ENCODE data around the gene DNASE2B.

DNASE2B gene

GRCh38 chr1:84363019-84363418 is 35.3 kb upstream of the DNASE2B start:
- no peaks in the 10 kb centered on the region for H3K36me3 ChIP-seq (ENCODE audit: control insufficient read depth, insufficient read depth, low read length)
- H3K9ac ChIP-seq (ENCODE audit: low read length), result no peak overlapping the region
- H3K4me1 ChIP-seq (ENCODE audit: control insufficient read depth, insufficient read depth, low read length), result peaks cover 10% of the 10 kb centered on the region
- H3K27me3 ChIP-seq (ENCODE audit: control insufficient read depth, insufficient read depth, low read length), result no peaks in the 10 kb centered on the region
- no peaks in the 10 kb centered on the region for H3K9me3 ChIP-seq (ENCODE audit: control insufficient read depth, low read length)
- H3K4me3 ChIP-seq (ENCODE audit: low read length), result no peak overlapping the region

DNA sequence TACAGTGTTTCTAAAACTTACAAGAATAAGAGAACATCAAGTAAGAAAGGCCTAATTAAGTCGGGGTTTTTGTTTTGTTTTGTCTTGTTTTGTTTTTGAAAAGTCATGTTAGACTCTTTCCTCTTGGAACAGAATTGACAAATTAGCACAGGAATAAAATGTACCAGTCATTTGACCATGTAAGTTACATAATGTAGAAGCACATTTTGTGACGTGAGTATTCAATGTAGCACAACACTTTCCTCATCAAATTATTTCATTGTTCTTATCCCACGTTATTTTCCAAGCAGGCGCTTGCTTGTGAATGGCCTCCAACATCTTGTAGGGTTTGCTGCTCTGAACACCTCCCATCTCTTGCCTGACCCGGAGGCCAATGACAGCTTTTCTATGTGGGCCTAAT is 34.7 kb upstream of the DNASE2B start:
- H3K9me3 ChIP-seq (ENCODE audit: control insufficient read depth, low read length), result no peaks in the 10 kb centered on the region
- H3K27me3 ChIP-seq (ENCODE audit: control insufficient read depth, insufficient read depth, low read length), result no peaks in the 10 kb centered on the region
- no peak overlapping the region for H3K4me3 ChIP-seq (ENCODE audit: low read length)
- no peak overlapping the region for H3K9ac ChIP-seq (ENCODE audit: low read length)
- H3K4me1 ChIP-seq (ENCODE audit: control insufficient read depth, insufficient read depth, low read length), result peaks cover 10% of the 10 kb centered on the region
- H3K36me3 ChIP-seq (ENCODE audit: control insufficient read depth, insufficient read depth, low read length), result no peaks in the 10 kb centered on the region

DNA sequence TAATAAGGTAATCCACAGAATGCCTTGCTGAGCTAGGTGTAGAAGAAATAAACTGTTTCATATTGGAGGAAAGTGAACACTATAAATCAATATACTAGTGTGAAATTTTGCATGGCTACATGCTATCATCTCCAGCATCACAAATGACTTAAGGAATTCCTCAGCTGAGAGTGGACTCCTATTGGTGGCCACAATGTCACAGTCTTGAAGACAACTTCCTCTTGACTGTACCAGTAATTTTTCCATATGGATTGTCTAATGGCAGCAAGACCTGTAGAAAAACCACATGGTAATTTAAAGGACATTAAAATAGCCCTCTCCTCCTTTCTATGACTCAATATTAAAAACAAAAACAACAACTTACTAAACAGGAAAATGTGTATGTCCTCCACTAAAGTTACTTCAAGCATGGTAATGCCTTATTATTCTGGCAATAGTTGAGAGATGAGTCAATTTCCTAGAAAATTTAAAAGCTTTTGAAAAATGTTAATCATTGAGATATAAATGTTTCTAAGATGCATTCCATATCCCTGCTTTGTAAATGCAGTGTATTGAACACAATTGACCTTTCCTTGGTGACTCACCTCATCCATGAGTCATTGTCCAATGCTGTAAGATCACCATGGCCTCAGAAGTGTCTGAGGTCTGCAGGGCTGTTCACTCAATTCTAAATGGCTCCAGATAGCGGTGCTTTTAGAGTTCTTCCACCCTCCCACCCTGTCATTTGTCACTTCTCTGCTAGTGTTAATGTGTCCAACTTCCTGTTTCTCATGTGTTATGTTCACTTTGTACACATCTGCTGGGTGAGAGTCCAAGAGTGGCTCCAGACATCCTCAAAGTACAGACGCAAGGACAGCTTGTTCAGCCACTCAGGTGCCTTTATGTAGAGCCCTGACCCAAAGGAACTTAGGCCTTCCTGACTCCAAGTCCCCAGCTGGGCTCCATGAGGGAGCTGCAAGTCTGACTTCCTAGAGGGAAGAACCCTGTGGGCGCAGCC is 32.8 kb upstream of the DNASE2B start:
- H3K9me3 ChIP-seq (ENCODE audit: control insufficient read depth, low read length), result no peaks in the 10 kb centered on the region
- no peaks in the 10 kb centered on the region for H3K27me3 ChIP-seq (ENCODE audit: control insufficient read depth, insufficient read depth, low read length)
- no peak overlapping the region for H3K9ac ChIP-seq (ENCODE audit: low read length)

GRCh38 chr1:84366786-84367185 is 31.5 kb upstream of the DNASE2B start:
- no peaks in the 10 kb centered on the region for H3K9me3 ChIP-seq (ENCODE audit: control insufficient read depth, low read length)
- no peaks in the 10 kb centered on the region for H3K36me3 ChIP-seq (ENCODE audit: control insufficient read depth, insufficient read depth, low read length)
- no peak overlapping the region for H3K4me3 ChIP-seq (ENCODE audit: low read length)

More for the DNA sequence above, 32.8 kb upstream of the DNASE2B start:
- Histone ChIP-seq H3K36me3 (ENCODE audit: control insufficient read depth, insufficient read depth, low read length) (no peaks in the 10 kb centered on the region), H3K4me1 (ENCODE audit: control insufficient read depth, insufficient read depth, low read length) (peaks cover 10% of the 10 kb centered on the region), H3K4me3 (ENCODE audit: low read length) (no peak overlapping the region)

DNA sequence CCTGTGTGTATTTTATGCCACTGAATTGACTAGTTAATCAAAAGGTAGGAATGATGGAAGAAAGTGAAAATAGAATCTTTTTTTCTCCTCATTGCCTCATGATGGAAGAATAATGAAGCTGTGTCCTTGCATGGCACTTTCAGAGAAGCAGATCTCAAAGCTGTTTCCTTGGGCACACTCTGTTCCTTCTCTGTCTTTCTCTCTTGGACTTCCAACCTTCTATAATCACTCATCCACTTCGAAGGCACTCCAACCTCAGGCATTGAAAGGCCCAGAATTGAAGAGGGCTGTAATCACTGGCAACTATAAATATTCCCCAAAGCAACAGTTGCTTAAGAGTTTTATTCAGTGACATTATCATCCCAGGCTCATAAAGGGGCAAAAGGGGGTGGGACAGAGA is 31.1 kb upstream of the DNASE2B start:
- H3K9me3 ChIP-seq (ENCODE audit: control insufficient read depth, low read length), result no peaks in the 10 kb centered on the region
- no peaks in the 10 kb centered on the region for H3K27me3 ChIP-seq (ENCODE audit: control insufficient read depth, insufficient read depth, low read length)
- no peaks in the 10 kb centered on the region for H3K36me3 ChIP-seq (ENCODE audit: control insufficient read depth, insufficient read depth, low read length)
- no peak overlapping the region for H3K9ac ChIP-seq (ENCODE audit: low read length)
- H3K4me3 ChIP-seq (ENCODE audit: low read length), result no peak overlapping the region
- H3K4me1 ChIP-seq (ENCODE audit: control insufficient read depth, insufficient read depth, low read length), result peaks cover 10% of the 10 kb centered on the region

More at GRCh38 chr1:84366786-84367185, 31.5 kb upstream of the DNASE2B start:
- no peak overlapping the region for H3K9ac ChIP-seq (ENCODE audit: low read length)
- H3K27me3 ChIP-seq (ENCODE audit: control insufficient read depth, insufficient read depth, low read length), result no peaks in the 10 kb centered on the region
- H3K4me1 ChIP-seq (ENCODE audit: control insufficient read depth, insufficient read depth, low read length), result peaks cover 10% of the 10 kb centered on the region

- H3K36me3 ChIP-seq (ENCODE audit: control insufficient read depth, insufficient read depth, low read length), result no peaks in the 10 kb centered on the region
Observed at GRCh38 chr1:84368441-84368840, 29.8 kb upstream of the DNASE2B start.

DNA sequence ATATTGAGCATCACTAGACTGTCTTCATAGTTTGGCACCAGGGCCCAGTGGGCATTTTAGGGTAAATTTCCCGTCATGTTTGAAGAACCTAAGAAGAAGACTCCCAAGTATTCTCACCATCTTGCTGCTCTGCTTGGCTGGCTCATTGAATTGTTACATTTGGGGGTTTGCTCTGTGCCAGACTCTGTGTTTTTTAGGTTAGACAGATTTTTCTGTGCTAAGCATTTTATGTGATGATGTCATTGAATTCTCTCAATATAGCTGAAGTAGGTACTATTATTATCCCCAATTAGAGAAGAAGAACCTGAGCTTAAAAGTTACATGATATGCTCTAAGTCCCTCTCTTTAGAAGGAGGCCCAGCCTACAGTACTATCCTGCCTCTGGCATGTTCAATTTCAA is 28.0 kb upstream of the DNASE2B start:
- Histone ChIP-seq H3K27me3 (ENCODE audit: control insufficient read depth, insufficient read depth, low read length) (no peaks in the 10 kb centered on the region), H3K4me1 (ENCODE audit: control insufficient read depth, insufficient read depth, low read length) (peaks cover 10% of the 10 kb centered on the region), H3K9ac (ENCODE audit: low read length) (no peak overlapping the region), H3K9me3 (ENCODE audit: control insufficient read depth, low read length) (no peaks in the 10 kb centered on the region), H3K4me3 (ENCODE audit: low read length) (no peak overlapping the region), H3K36me3 (ENCODE audit: control insufficient read depth, insufficient read depth, low read length) (no peaks in the 10 kb centered on the region)

More at GRCh38 chr1:84368441-84368840, 29.8 kb upstream of the DNASE2B start:
- Histone ChIP-seq H3K4me3 (ENCODE audit: low read length) (no peak overlapping the region), H3K9ac (ENCODE audit: low read length) (no peak overlapping the region), H3K4me1 (ENCODE audit: control insufficient read depth, insufficient read depth, low read length) (peaks cover 10% of the 10 kb centered on the region), H3K27me3 (ENCODE audit: control insufficient read depth, insufficient read depth, low read length) (no peaks in the 10 kb centered on the region), H3K9me3 (ENCODE audit: control insufficient read depth, low read length) (no peaks in the 10 kb centered on the region)

- H3K4me1 ChIP-seq (ENCODE audit: control insufficient read depth, insufficient read depth, low read length), result peaks cover 6% of the 10 kb centered on the region
- no peak overlapping the region for H3K4me3 ChIP-seq (ENCODE audit: low read length)
- no peak overlapping the region for H3K9ac ChIP-seq (ENCODE audit: low read length)
- no peaks in the 10 kb centered on the region for H3K36me3 ChIP-seq (ENCODE audit: control insufficient read depth, insufficient read depth, low read length)
- no peaks in the 10 kb centered on the region for H3K9me3 ChIP-seq (ENCODE audit: control insufficient read depth, low read length)
- no peaks in the 10 kb centered on the region for H3K27me3 ChIP-seq (ENCODE audit: control insufficient read depth, insufficient read depth, low read length)
Observed at GRCh38 chr1:84370831-84371394, 27.4 kb upstream of the DNASE2B start.

DNA sequence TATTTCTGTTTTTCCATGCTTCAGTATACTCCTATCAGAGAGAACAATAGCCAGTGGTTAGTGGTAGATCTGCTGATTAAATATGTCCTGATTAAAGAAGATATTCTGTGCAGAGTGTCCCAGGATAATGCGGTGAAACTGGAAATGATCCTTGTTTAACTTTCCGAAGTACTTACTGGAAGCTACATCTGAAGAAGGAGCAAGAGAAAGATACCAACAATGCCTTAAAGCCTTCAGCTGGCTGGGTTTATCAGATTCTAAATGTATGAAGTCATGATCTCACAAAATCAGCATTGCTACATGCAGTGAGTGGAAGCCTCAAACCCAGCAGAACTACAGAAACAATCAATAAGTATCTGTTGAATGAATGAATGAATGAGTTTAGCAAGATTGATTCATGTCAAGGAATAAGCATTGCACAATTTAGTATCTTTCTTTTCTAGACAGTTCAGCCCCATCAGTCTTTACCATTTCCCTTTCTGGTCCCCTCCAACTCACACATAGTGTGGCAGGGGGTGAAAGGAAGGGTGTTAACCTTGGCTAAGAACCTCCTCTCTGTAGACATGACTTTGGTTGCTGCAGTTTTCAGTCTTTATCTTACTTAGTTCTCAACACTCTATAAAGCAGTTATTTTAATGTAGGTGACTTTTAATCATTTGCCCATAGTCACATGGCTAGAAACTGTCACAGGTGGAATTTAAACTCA is 24.7 kb upstream of the DNASE2B start:
- Histone ChIP-seq H3K27me3 (ENCODE audit: control insufficient read depth, insufficient read depth, low read length) (no peaks in the 10 kb centered on the region), H3K4me1 (ENCODE audit: control insufficient read depth, insufficient read depth, low read length) (no peaks in the 10 kb centered on the region), H3K9me3 (ENCODE audit: control insufficient read depth, low read length) (no peaks in the 10 kb centered on the region)

DNA sequence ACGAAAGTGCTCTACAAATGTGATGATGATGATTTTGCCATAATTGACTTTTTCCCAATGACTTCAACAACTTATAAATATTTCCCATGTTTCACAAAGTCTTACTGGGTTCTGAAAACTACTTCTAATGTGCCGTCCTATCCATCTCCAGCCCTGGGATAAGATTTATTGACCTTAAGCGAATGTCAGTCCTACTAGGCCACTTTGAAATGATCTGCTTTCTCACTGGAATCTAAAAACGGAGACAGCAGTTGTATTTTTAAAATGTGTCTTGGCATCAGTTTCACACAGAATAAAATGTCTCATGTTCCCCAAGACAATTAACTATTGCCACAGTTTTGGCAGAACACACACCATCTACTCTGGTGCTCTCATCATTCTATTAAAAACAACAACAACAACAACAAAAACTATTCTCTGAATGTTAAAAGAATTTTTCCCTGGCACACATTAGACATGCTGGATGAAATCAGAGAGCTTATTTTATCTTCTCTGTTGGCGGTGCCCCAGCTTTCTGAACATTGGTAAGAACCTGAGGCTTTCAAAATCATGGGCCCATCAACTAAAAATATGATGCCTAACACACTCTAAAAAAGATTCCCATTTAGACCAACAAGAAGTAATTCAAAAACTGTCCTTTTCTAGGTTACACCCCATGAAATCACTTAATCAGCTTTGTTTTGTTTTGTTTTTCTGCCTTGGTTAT is 23.1 kb upstream of the DNASE2B start:
- H3K36me3 ChIP-seq (ENCODE audit: control insufficient read depth, insufficient read depth, low read length), result no peaks in the 10 kb centered on the region
- no peaks in the 10 kb centered on the region for H3K27me3 ChIP-seq (ENCODE audit: control insufficient read depth, insufficient read depth, low read length)
- H3K9me3 ChIP-seq (ENCODE audit: control insufficient read depth, low read length), result no peaks in the 10 kb centered on the region
- H3K9ac ChIP-seq (ENCODE audit: low read length), result no peak overlapping the region
- no peaks in the 10 kb centered on the region for H3K4me1 ChIP-seq (ENCODE audit: control insufficient read depth, insufficient read depth, low read length)
- no peak overlapping the region for H3K4me3 ChIP-seq (ENCODE audit: low read length)

More for the DNA sequence above, 24.7 kb upstream of the DNASE2B start:
- Histone ChIP-seq H3K4me3 (ENCODE audit: low read length) (no peak overlapping the region), H3K36me3 (ENCODE audit: control insufficient read depth, insufficient read depth, low read length) (no peaks in the 10 kb centered on the region), H3K9ac (ENCODE audit: low read length) (no peak overlapping the region)

GRCh38 chr1:84376000-84376910 is 22.0 kb upstream of the DNASE2B start:
- H3K9me3 ChIP-seq (ENCODE audit: control insufficient read depth, low read length), result no peaks in the 10 kb centered on the region
- no peaks in the 10 kb centered on the region for H3K27me3 ChIP-seq (ENCODE audit: control insufficient read depth, insufficient read depth, low read length)
- no peaks in the 10 kb centered on the region for H3K4me1 ChIP-seq (ENCODE audit: control insufficient read depth, insufficient read depth, low read length)
- H3K9ac ChIP-seq (ENCODE audit: low read length), result no peak overlapping the region
- H3K4me3 ChIP-seq (ENCODE audit: low read length), result no peak overlapping the region
- no peaks in the 10 kb centered on the region for H3K36me3 ChIP-seq (ENCODE audit: control insufficient read depth, insufficient read depth, low read length)

All from mucosa of stomach (tissue), 1 donor.